Transverse colon (tissue), 4 donors: ENCODE results near the gene RNF169. TPM values are rescaled to one million over a fixed set of nuclear protein-coding genes. Genes with fewer than 3 reads are reported as not detected.

Experiments used
- DNase-seq: peaks from one replicate; pipeline ENCODE4 v3.0.0-alpha.2; 2019
- H3K27ac ChIP-seq, 4 donors: fragments of 200-600 bp; sonication (generic); 2 replicates each; pipeline ENCODE4 v1.5.1; 2016 to 2018; ENCODE audit warnings: inconsistent platforms in 4 of 4
- H3K27me3 ChIP-seq: fragments of 200-600 bp; sonication (generic); 2 replicates; pipeline ENCODE4 v1.5.1; 2017; ENCODE audit warnings: inconsistent platforms
- H3K36me3 ChIP-seq, 4 donors: fragments of 200-600 bp; sonication (generic); 2 replicates each; pipeline ENCODE4 v1.5.1; 2017 to 2019; ENCODE audit warnings: inconsistent platforms in 4 of 4
- H3K4me1 ChIP-seq, 4 donors: fragments of 200-600 bp; sonication (generic); 2 replicates each; pipeline ENCODE4 v1.5.1; 2017 to 2020; ENCODE audit warnings: inconsistent platforms in 4 of 4
- H3K4me3 ChIP-seq, 4 donors: fragments of 200-600 bp; sonication (generic); 1 replicate in 1 of 4; 2 replicates in 3 of 4; pipeline versions ENCODE4 v1.5.1 to v1.6.1; 2017 to 2019; ENCODE audit warnings: inconsistent platforms in 4 of 4
- H3K9me3 ChIP-seq, 2 donors: fragments of 200-600 bp; sonication (generic); 2 replicates each; pipeline ENCODE4 v1.5.1; 2017 to 2019; ENCODE audit warnings: inconsistent platforms in 2 of 2
- CTCF ChIP-seq, 5 experiments: fragments of 200-600 bp in 3 of 5; fragments of 450-650 bp in 2 of 5; sonication (generic) in 3 of 5; IDR thresholded peaks; 1 replicate in 2 of 5; 2 replicates in 3 of 5; pipeline ENCODE4 v1.5.1; 2016 to 2017; ENCODE audit warnings: antibody characterized with exemption in 5 of 5, inconsistent platforms in 3 of 5, mild to moderate bottlenecking in 2 of 5, moderate library complexity in 1 of 5
- EP300 ChIP-seq: sonication (generic); formaldehyde crosslinking; IDR thresholded peaks from one replicate; pipeline ENCODE4 v1.6.1; 2017; ENCODE audit warnings: antibody characterized with exemption, low read depth
- POLR2A ChIP-seq: fragments of 450-650 bp; IDR thresholded peaks from one replicate; pipeline ENCODE4 v1.6.1; 2016; ENCODE audit warnings: antibody characterized with exemption, mild to moderate bottlenecking, moderate library complexity
- POLR2AphosphoS5 ChIP-seq, 3 donors: sonication (generic); formaldehyde crosslinking; IDR thresholded peaks; one replicate each; pipeline ENCODE4 v1.6.1; 2016; ENCODE audit warnings: antibody characterized with exemption in 3 of 3
- WGBS, 2 donors: methylation state at CpG; one replicate each; pipeline ENCODE4 v1.1.5; 2018; ENCODE audit warnings: low coverage in 1 of 2; 5-methylcytosine and 5-hydroxymethylcytosine counted together
- in situ Hi-C, 4 donors: fragments of 200-750 bp; cut with MboI; loops; one replicate each; pipeline versions ENCODE4 v1.15.0 to v1.15.1; 2017; ENCODE audit warnings: low sequenced_read_pairs in 3 of 4, low pct_ligation_motif_present in 1 of 4, low pct_unique_long_range_greater_than_20kb in 1 of 4
- intact Hi-C: fragments of 100-400 bp; cut with DNase I; formaldehyde crosslinking; loops from one replicate; pipeline ENCODE4 v1.15.1; 2023; ENCODE audit warnings: low total_unique reads
- total RNA-seq, 4 donors: library from RNA; depleted of rRNA; stranded (reverse); fragments of >200 nt; gene quantifications; one replicate each; pipeline ENCODE4 v1.1.0, GENCODE V29; 2016

RNF169 gene
- total RNA-seq, 4 donors from 2014 or later = 15.1 to 22.4 (median 16.6) TPM

GRCh38 chr11:74838188-74838587, 89.5 kb downstream of the RNF169 start:
- Histone ChIP-seq H3K9me3 (no peaks in the 10 kb centered on the region), H3K4me3 (no peak overlapping the region), H3K36me3 (peaks cover 0 to 30% (median 15%) of the 10 kb centered on the region in 4 donors), H3K27ac (no peak overlapping the region), H3K27me3 (no peaks in the 10 kb centered on the region), H3K4me1 (no peaks in the 10 kb centered on the region)
- in situ Hi-C loops = no loop called here
- 100% methylated on average over 1 of the region's 1 CpG; no CpG with 5 or more reads in 1 of the 2 donors for WGBS, 2 donors
- no peak for DNase-seq
- intact Hi-C loops = no loop called here
- no peak for TF ChIP-seq CTCF (IDR thresholded peaks at IDR 0.05)
- TF ChIP-seq POLR2AphosphoS5 (IDR thresholded peaks at IDR 0.05) = no peak
- TF ChIP-seq POLR2A = no peak
- TF ChIP-seq EP300 = no peak

- intact Hi-C loops = no loop called here
- in situ Hi-C loops = no loop called here
- Histone ChIP-seq H3K9me3 (no peaks in the 10 kb centered on the region), H3K4me3 (no peak overlapping the region), H3K4me1 (no peaks in the 10 kb centered on the region), H3K27ac (no peak overlapping the region), H3K36me3 (peaks cover 0 to 34% (median 16%) of the 10 kb centered on the region in 4 donors), H3K27me3 (no peaks in the 10 kb centered on the region)
- 75 to 86% methylated on average over 1 of the region's 1 CpG for WGBS, 2 donors
- no peak for TF ChIP-seq POLR2AphosphoS5 (IDR thresholded peaks at IDR 0.05)
- DNase-seq = no peak
Measured at GRCh38 chr11:74839446-74839845, 90.8 kb downstream of the RNF169 start.

- 65 to 85% methylated on average over 2 of the region's 2 CpGs for WGBS, 2 donors
- in situ Hi-C loops = no loop called here
Measured at GRCh38 chr11:74839971-74840370, 91.3 kb downstream of the RNF169 start.

GRCh38 chr11:74840486-74840885, 91.8 kb downstream of the RNF169 start:
- no peak for DNase-seq
- H3K4me1 ChIP-seq = no peaks in the 10 kb centered on the region
- 68% methylated on average over 2 of the region's 2 CpGs; no CpG with 5 or more reads in 1 of the 2 donors for WGBS, 2 donors
- H3K27me3 ChIP-seq = no peaks in the 10 kb centered on the region
- TF ChIP-seq EP300 (no peak), POLR2A (no peak), CTCF (IDR thresholded peaks at IDR 0.05) (no peak), POLR2AphosphoS5 (IDR thresholded peaks at IDR 0.05) (no peak)
- H3K4me3 ChIP-seq = no peak overlapping the region
- in situ Hi-C loops (no loop called here), intact Hi-C loops (no loop called here)
- H3K9me3 ChIP-seq = no peaks in the 10 kb centered on the region
- H3K36me3 ChIP-seq = peaks cover 0 to 30% (median 13%) of the 10 kb centered on the region in 4 donors
- no peak overlapping the region for H3K27ac ChIP-seq

More at GRCh38 chr11:74839971-74840370, 91.3 kb downstream of the RNF169 start:
- H3K9me3 ChIP-seq = no peaks in the 10 kb centered on the region
- H3K27ac ChIP-seq = no peak overlapping the region
- no peaks in the 10 kb centered on the region for H3K4me1 ChIP-seq
- intact Hi-C loops = no loop called here
- H3K36me3 ChIP-seq = peaks cover 0 to 30% (median 16%) of the 10 kb centered on the region in 4 donors
- no peak for DNase-seq
- TF ChIP-seq CTCF (IDR thresholded peaks at IDR 0.05) (no peak), POLR2AphosphoS5 (IDR thresholded peaks at IDR 0.05) (no peak), EP300 (no peak), POLR2A (no peak)
- H3K27me3 ChIP-seq = no peaks in the 10 kb centered on the region
- H3K4me3 ChIP-seq = no peak overlapping the region

GRCh38 chr11:74842967-74843366, 94.3 kb downstream of the RNF169 start:
- H3K4me3 ChIP-seq = no peak overlapping the region
- H3K27me3 ChIP-seq = no peaks in the 10 kb centered on the region
- no peaks in the 10 kb centered on the region for H3K9me3 ChIP-seq
- H3K36me3 ChIP-seq = peaks cover 0 to 20% (median 7%) of the 10 kb centered on the region in 4 donors
- WGBS, 2 donors = 97% methylated on average over 13 of the region's 13 CpGs; no CpG with 5 or more reads in 1 of the 2 donors
- no peak overlapping the region for H3K27ac ChIP-seq
- H3K4me1 ChIP-seq = no peaks in the 10 kb centered on the region
- intact Hi-C loops (no loop called here), in situ Hi-C loops (no loop called here)
- no peak for DNase-seq
- no peak for TF ChIP-seq POLR2A
